Left ventricle myocardium inferior (tissue), 1 donor: Measurements from ENCODE around the gene TOX2. TPM values are rescaled to one million over a fixed set of nuclear protein-coding genes. Genes with fewer than 3 reads are reported as not detected.

Experiments
- DNase-seq: peaks from one replicate; pipeline ENCODE4 v3.0.0-alpha.2; 2020
- H3K27ac ChIP-seq: fragments of 200-600 bp; replicated peaks from 2 replicates; pipeline ENCODE4 v1.8.0; 2021
- H3K27me3 ChIP-seq: fragments of 200-600 bp; 2 replicates; pipeline ENCODE4 v1.8.0; 2021; ENCODE audit warnings: low read depth
- H3K36me3 ChIP-seq: fragments of 200-600 bp; 2 replicates; pipeline ENCODE4 v1.8.0; 2021
- H3K4me1 ChIP-seq: fragments of 200-600 bp; 2 replicates; pipeline ENCODE4 v1.8.0; 2021
- H3K4me3 ChIP-seq: fragments of 200-600 bp; 2 replicates; pipeline ENCODE4 v1.8.0; 2021; ENCODE audit warnings: mild to moderate bottlenecking, moderate library complexity
- H3K9me3 ChIP-seq: fragments of 200-600 bp; replicated peaks from 2 replicates; pipeline ENCODE4 v1.8.0; 2021
- intact Hi-C: fragments of 100-400 bp; cut with micrococcal nuclease; formaldehyde crosslinking; loops from one replicate; pipeline ENCODE4 v1.11.0; 2022
- long read RNA-seq: library from polyadenylated mRNA; unstranded; transcript quantifications from one replicate; pipeline ENCODE4 v2.0.0, GENCODE V29; 2021
- total RNA-seq: library from RNA; stranded (reverse); fragmentation: NEBNext Ultra II Directional; extraction: Animal tissue kit (Norgen Biotek cat#: 25700); gene quantifications from one replicate; pipeline ENCODE4 v1.2.1, GENCODE V29; 2021
- TF ChIP-seq, protein P1 (sequence below): fragments of 200-600 bp; IDR thresholded peaks from 2 replicates; pipeline ENCODE4 v1.8.0; 2021; ENCODE audit warnings: antibody characterized with exemption, mild to moderate bottlenecking, borderline replicate concordance
- donor health status: DM: no; HTN: yes; CAD: no; lungs with severe emphysema.

The TOX2 gene, protein sequence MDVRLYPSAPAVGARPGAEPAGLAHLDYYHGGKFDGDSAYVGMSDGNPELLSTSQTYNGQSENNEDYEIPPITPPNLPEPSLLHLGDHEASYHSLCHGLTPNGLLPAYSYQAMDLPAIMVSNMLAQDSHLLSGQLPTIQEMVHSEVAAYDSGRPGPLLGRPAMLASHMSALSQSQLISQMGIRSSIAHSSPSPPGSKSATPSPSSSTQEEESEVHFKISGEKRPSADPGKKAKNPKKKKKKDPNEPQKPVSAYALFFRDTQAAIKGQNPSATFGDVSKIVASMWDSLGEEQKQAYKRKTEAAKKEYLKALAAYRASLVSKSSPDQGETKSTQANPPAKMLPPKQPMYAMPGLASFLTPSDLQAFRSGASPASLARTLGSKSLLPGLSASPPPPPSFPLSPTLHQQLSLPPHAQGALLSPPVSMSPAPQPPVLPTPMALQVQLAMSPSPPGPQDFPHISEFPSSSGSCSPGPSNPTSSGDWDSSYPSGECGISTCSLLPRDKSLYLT
- 0.30 TPM for total RNA-seq
- long read RNA-seq, partial matches to known transcripts, result 0 of 1 reads
- long read RNA-seq, other reads (novel, unspliced or antisense), result 0 of 1 reads

DNA sequence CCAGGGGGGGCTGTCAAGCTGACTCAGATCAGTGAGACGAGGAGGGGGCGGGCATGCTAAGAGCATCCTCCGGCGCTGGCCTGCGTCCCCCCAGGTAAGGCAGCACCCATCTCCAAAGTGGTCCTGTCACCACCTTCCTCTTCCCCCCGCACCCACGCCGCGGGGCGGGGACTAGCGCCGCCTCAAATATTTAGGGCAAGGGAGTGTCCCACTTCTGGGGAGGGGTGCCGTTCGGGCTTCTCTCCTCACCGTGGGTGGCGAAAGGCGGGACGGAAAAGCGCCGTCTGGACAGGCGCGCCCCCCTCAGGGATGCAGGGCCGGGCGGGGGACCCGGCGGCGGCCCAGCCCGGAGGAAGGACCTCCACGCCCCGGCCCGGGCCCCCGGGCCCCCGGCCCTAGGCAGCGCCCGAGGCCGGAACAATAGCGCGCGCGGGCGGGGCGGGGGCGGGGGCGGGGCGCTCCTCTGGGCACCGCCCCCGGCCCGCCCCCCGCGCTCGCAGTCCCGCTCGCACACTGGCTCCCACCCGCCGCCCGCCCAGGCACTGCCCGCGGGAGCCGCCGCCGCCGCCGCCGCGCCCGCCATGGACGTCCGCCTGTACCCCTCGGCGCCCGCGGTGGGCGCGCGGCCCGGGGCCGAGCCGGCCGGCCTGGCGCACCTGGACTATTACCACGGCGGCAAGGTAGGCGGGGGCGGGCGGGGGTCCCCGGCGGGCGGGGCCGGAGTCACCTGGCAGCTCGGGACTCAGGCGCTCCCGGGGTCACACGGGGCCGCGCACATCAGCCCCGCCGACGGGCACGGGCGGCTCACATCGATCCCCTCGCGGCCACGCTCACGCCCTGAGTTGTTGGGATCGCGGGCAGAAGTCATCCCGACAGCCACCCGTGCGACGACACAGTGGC is at the start of gene TOX2:
Gene TOX2 (plus strand): TSS at position 542 of the 900 bp plus-strand sequence. CDS start 40 bp downstream, at position 582.
- H3K4me1 ChIP-seq, result peaks cover 22% of the 10 kb centered on the region
- H3K9me3 ChIP-seq, result peaks cover 38% of the 10 kb centered on the region
- H3K27me3 ChIP-seq, result peaks cover 65% of the 10 kb centered on the region
- DNase-seq, result peak; percentile 44
- H3K27ac ChIP-seq, result no peak within 1 kb of the TSS
- intact Hi-C loops, result no loop called here
- TF ChIP-seq, protein P1, sequence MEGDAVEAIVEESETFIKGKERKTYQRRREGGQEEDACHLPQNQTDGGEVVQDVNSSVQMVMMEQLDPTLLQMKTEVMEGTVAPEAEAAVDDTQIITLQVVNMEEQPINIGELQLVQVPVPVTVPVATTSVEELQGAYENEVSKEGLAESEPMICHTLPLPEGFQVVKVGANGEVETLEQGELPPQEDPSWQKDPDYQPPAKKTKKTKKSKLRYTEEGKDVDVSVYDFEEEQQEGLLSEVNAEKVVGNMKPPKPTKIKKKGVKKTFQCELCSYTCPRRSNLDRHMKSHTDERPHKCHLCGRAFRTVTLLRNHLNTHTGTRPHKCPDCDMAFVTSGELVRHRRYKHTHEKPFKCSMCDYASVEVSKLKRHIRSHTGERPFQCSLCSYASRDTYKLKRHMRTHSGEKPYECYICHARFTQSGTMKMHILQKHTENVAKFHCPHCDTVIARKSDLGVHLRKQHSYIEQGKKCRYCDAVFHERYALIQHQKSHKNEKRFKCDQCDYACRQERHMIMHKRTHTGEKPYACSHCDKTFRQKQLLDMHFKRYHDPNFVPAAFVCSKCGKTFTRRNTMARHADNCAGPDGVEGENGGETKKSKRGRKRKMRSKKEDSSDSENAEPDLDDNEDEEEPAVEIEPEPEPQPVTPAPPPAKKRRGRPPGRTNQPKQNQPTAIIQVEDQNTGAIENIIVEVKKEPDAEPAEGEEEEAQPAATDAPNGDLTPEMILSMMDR, result no peak
- peak within 1 kb of the TSS; percentile 64 for H3K4me3 ChIP-seq
- H3K36me3 ChIP-seq, result no peaks in the 10 kb centered on the region

DNA sequence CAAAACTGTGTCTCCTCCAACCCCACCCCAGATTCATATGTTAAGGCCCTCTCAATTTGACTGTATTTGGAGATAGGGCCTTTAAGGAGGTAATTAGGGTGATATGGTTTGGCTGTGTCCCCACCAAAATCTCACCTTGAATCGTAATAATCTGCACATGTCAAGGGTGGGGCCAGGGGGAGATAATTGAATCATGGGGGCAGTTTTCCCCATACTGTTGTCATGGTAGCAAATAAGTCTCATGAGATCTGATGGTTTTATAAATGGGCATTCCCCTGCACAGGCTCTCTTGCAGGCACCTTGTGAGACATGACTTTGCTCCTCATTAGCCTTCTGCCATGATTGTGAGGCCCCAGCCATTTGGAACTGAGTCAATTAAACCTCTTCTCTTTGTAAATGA is 46.6 kb upstream of the TOX2 start:
- H3K27ac ChIP-seq, result no peak overlapping the region
- peaks cover 13% of the 10 kb centered on the region for H3K4me1 ChIP-seq
- H3K9me3 ChIP-seq, result no peaks in the 10 kb centered on the region
- no peaks in the 10 kb centered on the region for H3K36me3 ChIP-seq
- H3K27me3 ChIP-seq, result no peaks in the 10 kb centered on the region
- DNase-seq, result no peak
- intact Hi-C loops, result no loop called here
- no peak overlapping the region for H3K4me3 ChIP-seq
- TF ChIP-seq, protein P1, result no peak

DNA sequence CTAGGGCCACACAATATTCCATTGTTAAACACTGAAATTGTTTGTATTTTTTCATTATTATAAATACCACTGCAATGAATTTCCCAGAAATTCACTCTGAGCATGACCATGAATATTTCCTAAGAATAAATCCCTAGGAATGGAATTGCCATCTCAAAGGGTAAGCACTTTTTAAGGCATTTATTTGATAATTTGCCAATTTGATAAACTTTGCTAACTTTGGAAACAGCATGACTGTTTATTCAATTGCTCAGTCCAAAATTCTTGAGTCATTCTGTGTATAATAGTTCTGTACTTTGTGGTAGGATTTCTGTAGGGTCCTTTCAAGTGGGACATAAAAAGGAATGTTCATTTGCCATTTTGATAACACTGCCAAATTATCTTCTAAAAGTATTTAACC is 44.2 kb upstream of the TOX2 start:
- intact Hi-C loops, result no loop called here

DNA sequence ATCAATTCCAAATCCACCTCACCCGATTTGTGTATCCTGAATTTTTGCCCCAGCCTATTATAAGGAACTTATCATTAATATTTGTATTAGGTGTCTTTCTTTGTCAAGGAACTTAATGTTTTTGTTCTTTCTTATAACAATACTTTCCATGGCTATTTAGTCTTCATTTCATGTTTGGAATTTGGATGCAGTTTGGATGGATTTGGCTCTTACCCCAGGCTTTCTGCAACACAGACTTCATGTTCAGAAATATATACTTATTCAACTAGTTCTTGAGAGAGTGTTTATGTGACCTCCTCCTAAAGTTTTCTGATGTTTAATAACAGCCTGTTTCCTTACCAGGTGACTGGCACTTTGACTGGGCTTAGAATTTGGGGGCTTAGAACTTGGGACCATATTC is 35.9 kb upstream of the TOX2 start:
- intact Hi-C loops, result no loop called here
- TF ChIP-seq, protein P1, result no peak
- Histone ChIP-seq H3K4me3 (no peak overlapping the region), H3K27ac (no peak overlapping the region), H3K27me3 (peaks cover 4% of the 10 kb centered on the region), H3K4me1 (no peaks in the 10 kb centered on the region), H3K9me3 (peaks cover 26% of the 10 kb centered on the region), H3K36me3 (no peaks in the 10 kb centered on the region)
- no peak for DNase-seq

More for the DNA sequence above, 44.2 kb upstream of the TOX2 start:
- TF ChIP-seq, protein P1, result no peak
- Histone ChIP-seq H3K4me1 (peaks cover 5% of the 10 kb centered on the region), H3K9me3 (no peaks in the 10 kb centered on the region), H3K27me3 (no peaks in the 10 kb centered on the region), H3K27ac (no peak overlapping the region), H3K4me3 (no peak overlapping the region), H3K36me3 (no peaks in the 10 kb centered on the region)
- DNase-seq, result no peak

DNA sequence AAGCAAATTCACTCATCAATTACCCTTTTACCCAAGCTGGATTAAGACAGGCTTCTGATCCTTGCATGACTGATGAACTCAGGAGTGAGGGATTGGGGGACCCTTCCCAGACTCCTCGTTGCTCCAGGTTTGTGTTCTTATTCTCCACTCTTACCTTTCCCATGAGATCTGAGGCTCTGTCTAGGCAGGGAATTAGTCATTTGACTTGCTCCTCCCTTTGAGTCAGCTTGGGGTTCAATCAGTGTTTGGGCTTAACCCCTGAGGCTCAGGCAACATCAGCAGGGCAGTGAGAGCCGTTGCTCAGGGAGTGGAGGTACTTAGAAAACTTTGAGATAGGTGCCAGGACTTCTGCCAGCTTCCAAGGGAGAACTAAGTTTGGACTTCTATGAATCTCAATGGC is 20.7 kb upstream of the TOX2 start:
- Histone ChIP-seq H3K4me3 (no peak overlapping the region), H3K27ac (no peak overlapping the region), H3K4me1 (no peaks in the 10 kb centered on the region), H3K36me3 (peaks cover 3% of the 10 kb centered on the region), H3K27me3 (peaks cover 59% of the 10 kb centered on the region), H3K9me3 (peaks cover 45% of the 10 kb centered on the region)
- intact Hi-C loops, result no loop called here
- TF ChIP-seq, protein P1, result no peak
- no peak for DNase-seq
